Measurements from ENCODE around the gene SMIM12. TPM values are rescaled to one million over a fixed set of nuclear protein-coding genes. Genes with fewer than 3 reads are reported as not detected.

SMIM12 gene
- polyA plus RNA-seq, 3 donors = 31.8 to 121 (median 93.7) TPM

DNA sequence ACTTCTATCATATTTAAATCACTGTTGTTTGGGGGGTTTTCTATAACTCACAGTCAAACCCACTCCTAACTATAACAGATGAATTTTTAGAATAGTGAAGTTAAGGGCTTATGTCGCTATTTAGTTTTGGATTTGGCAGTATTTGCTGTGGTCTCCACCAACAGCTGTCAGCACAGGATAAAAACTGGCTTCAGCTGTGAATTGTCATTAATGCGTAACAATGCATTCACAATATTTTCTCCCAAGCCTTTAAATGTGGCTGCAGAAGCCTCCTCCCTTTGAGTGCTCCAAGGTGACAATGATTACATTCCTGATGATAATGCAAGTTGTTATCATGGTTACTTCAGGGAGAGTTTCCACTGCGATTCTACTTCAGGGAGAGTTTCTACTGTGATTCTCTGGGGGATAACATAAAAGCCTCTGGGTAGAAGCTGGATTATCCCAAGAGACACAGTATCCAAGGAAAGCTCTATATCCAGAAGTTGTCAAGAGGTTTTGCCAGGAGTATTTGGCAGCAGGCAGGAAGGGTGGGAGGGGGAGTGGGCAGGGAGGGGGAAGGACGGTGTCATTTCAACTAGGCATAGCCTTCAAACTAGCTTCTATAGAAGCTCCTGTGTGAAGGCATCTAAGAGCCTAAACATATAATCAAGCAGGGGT, 14.9 kb upstream of the SMIM12 start:
- TF ChIP-seq, protein P1, sequence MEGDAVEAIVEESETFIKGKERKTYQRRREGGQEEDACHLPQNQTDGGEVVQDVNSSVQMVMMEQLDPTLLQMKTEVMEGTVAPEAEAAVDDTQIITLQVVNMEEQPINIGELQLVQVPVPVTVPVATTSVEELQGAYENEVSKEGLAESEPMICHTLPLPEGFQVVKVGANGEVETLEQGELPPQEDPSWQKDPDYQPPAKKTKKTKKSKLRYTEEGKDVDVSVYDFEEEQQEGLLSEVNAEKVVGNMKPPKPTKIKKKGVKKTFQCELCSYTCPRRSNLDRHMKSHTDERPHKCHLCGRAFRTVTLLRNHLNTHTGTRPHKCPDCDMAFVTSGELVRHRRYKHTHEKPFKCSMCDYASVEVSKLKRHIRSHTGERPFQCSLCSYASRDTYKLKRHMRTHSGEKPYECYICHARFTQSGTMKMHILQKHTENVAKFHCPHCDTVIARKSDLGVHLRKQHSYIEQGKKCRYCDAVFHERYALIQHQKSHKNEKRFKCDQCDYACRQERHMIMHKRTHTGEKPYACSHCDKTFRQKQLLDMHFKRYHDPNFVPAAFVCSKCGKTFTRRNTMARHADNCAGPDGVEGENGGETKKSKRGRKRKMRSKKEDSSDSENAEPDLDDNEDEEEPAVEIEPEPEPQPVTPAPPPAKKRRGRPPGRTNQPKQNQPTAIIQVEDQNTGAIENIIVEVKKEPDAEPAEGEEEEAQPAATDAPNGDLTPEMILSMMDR (IDR thresholded peaks at IDR 0.05) = no peak
- H3K4me1 ChIP-seq (ENCODE audit: control insufficient read depth in 1 of 2, insufficient read depth in 2 of 2, low read length in 2 of 2) = no peaks in the 10 kb centered on the region
- no peaks in the 10 kb centered on the region for H3K9me3 ChIP-seq (replicated peaks in 1 of 2; ENCODE audit: control insufficient read depth in 1 of 2, insufficient read depth in 1 of 2, low read length in 2 of 2)
- H3K79me2 ChIP-seq (ENCODE audit: insufficient read depth, low read length) = no peaks in the 10 kb centered on the region
- peaks cover 23 to 58% (median 48%) of the 10 kb centered on the region in 3 donors for H3K27me3 Mint-ChIP-seq (ENCODE audit: low read depth in 3 of 3)
- no peak for DNase-seq
- no peaks in the 10 kb centered on the region for H4K20me1 ChIP-seq (ENCODE audit: insufficient read depth, low read length)
- WGBS (ENCODE audit: insufficient coverage) = 86% methylated on average over 1 of the region's 4 CpGs
- peaks cover 0 to 2% (median 0%) of the 10 kb centered on the region in 7 donors for H3K9me3 Mint-ChIP-seq
- H3K4me2 ChIP-seq (replicated peaks; ENCODE audit: extremely low read depth, low read length, poor library complexity, severe bottlenecking) = no peak overlapping the region
- H3K27me3 ChIP-seq (ENCODE audit: control insufficient read depth in 2 of 2, insufficient read depth in 2 of 2, low read length in 2 of 2) = peaks cover 6 to 20% of the 10 kb centered on the region in 2 donors
- H3K27ac ChIP-seq (ENCODE audit: low read depth in 1 of 2, low read length in 2 of 2) = no peak overlapping the region
- H3K36me3 Mint-ChIP-seq = no peaks in the 10 kb centered on the region
- H3K27ac Mint-ChIP-seq = no peak overlapping the region
- no peaks in the 10 kb centered on the region for H3K4me1 Mint-ChIP-seq
- no peak overlapping the region for H3K4me3 ChIP-seq (replicated peaks in 1 of 3; ENCODE audit: low read depth in 2 of 3, low read length in 3 of 3)
- no peak overlapping the region for H3K9ac ChIP-seq (ENCODE audit: insufficient read depth, low read length, poor library complexity, severe bottlenecking)
- intact Hi-C loops (cut with micrococcal nuclease) = no loop called here
- H2AFZ ChIP-seq (ENCODE audit: insufficient read depth, low read depth, low read length, poor library complexity, severe bottlenecking) = no peak overlapping the region
- H3K36me3 ChIP-seq (replicated peaks in 1 of 2; ENCODE audit: control insufficient read depth in 1 of 2, insufficient read depth in 2 of 2, low read length in 2 of 2) = no peaks in the 10 kb centered on the region
- no peak overlapping the region for H3K4me3 Mint-ChIP-seq

DNA sequence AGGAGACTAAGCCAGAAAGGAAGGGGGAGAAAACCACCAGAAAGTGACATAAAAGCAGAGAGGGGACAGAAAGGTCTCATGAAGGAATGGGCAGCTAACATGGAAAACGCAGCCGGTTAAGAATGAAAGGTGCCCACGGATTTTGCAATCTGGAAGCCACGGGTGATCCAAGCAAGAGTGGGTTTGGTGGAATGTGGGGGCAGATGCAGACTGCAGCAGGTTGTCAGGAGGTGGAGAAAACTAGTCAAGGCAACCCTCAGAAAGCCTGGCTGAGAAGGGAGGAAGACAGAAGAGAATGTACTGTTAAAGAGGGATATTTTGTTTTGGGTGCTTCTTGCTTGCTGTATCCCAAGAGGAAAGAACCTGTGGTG, 12.6 kb upstream of the SMIM12 start:
- no peaks in the 10 kb centered on the region for H3K36me3 Mint-ChIP-seq
- no peak for DNase-seq
- H3K9me3 Mint-ChIP-seq = peaks cover 0 to 2% (median 0%) of the 10 kb centered on the region in 7 donors
- H3K4me3 ChIP-seq (replicated peaks in 1 of 3; ENCODE audit: low read depth in 2 of 3, low read length in 3 of 3) = no peak overlapping the region
- intact Hi-C loops (cut with micrococcal nuclease) = no loop called here
- H4K20me1 ChIP-seq (ENCODE audit: insufficient read depth, low read length) = no peaks in the 10 kb centered on the region
- H3K36me3 ChIP-seq (replicated peaks in 1 of 2; ENCODE audit: control insufficient read depth in 1 of 2, insufficient read depth in 2 of 2, low read length in 2 of 2) = no peaks in the 10 kb centered on the region
- WGBS (ENCODE audit: insufficient coverage) = 91% methylated on average over 4 of the region's 4 CpGs
- no peak overlapping the region for H2AFZ ChIP-seq (ENCODE audit: insufficient read depth, low read depth, low read length, poor library complexity, severe bottlenecking)
- H3K4me1 Mint-ChIP-seq = peaks cover 13% of the 10 kb centered on the region
- H3K9me3 ChIP-seq (replicated peaks in 1 of 2; ENCODE audit: control insufficient read depth in 1 of 2, insufficient read depth in 1 of 2, low read length in 2 of 2) = no peaks in the 10 kb centered on the region
- no peaks in the 10 kb centered on the region for H3K79me2 ChIP-seq (ENCODE audit: insufficient read depth, low read length)
- peaks cover 17 to 47% (median 42%) of the 10 kb centered on the region in 3 donors for H3K27me3 Mint-ChIP-seq (ENCODE audit: low read depth in 3 of 3)
- H3K4me2 ChIP-seq (replicated peaks; ENCODE audit: extremely low read depth, low read length, poor library complexity, severe bottlenecking) = no peak overlapping the region
- H3K27ac Mint-ChIP-seq = no peak overlapping the region
- H3K27me3 ChIP-seq (ENCODE audit: control insufficient read depth in 2 of 2, insufficient read depth in 2 of 2, low read length in 2 of 2) = peaks cover 6 to 18% of the 10 kb centered on the region in 2 donors
- TF ChIP-seq, protein P1 (IDR thresholded peaks at IDR 0.05) = no peak
- no peak overlapping the region for H3K27ac ChIP-seq (ENCODE audit: low read depth in 1 of 2, low read length in 2 of 2)
- H3K9ac ChIP-seq (ENCODE audit: insufficient read depth, low read length, poor library complexity, severe bottlenecking) = no peak overlapping the region
- H3K4me3 Mint-ChIP-seq = no peak overlapping the region
- peaks cover 13 to 14% of the 10 kb centered on the region in 2 donors for H3K4me1 ChIP-seq (ENCODE audit: control insufficient read depth in 1 of 2, insufficient read depth in 2 of 2, low read length in 2 of 2)
